OCI-LY3 (cell line): ENCODE results near the gene CYTIP.
"Not testable (repeated sequence)": the region's sequence is repeated elsewhere in the genome, so short reads cannot be mapped to it uniquely, and the experiment has no call there.

Source experiments
- H2AFZ ChIP-seq: fragments of 200-600, 300-600 bp; shearing (Covaris generic); 2 replicates; pipeline ENCODE4 v1.6.0; 2014; ENCODE audit warnings: antibody characterized with exemption, low read depth, low read length
- H3K27ac ChIP-seq: fragments of 200-600, 300-600 bp; sonication (generic); 2 replicates; pipeline ENCODE4 v1.5.1; 2014; ENCODE audit warnings: mild to moderate bottlenecking, low read length, moderate library complexity, mixed read lengths
- H3K27me3 ChIP-seq: fragments of 200-600, 300-600 bp; sonication (generic); 2 replicates; pipeline ENCODE4 v1.6.1; 2014; ENCODE audit warnings: low read depth, low read length, mixed read lengths
- H3K36me3 ChIP-seq: fragments of 200-600, 300-600 bp; sonication (generic); replicated peaks from 2 replicates; pipeline ENCODE3; 2014; ENCODE audit warnings: low read depth, low read length, mixed read lengths
- H3K4me1 ChIP-seq: fragments of 300-600, 200-600 bp; sonication (generic); 2 replicates; pipeline ENCODE4 v1.6.1; 2014; ENCODE audit warnings: low read length, mixed read lengths
- H3K4me2 ChIP-seq: fragments of 200-600, 300-600 bp; sonication (generic); 2 replicates; pipeline ENCODE4 v1.6.1; 2014; ENCODE audit warnings: low read length, mixed read lengths
- H3K4me3 ChIP-seq: fragments of 300-600, 200-600 bp; sonication (generic); 2 replicates; pipeline ENCODE4 v1.5.1; 2014; ENCODE audit warnings: antibody characterized with exemption, mild to moderate bottlenecking, low read length, moderate library complexity
- H3K79me2 ChIP-seq: fragments of 300-600, 200-600 bp; shearing (Covaris generic); 2 replicates; pipeline ENCODE4 v1.6.1; 2014; ENCODE audit warnings: mild to moderate bottlenecking, low read length, mixed read lengths
- H3K9ac ChIP-seq: fragments of 300-600, 200-600 bp; shearing (Covaris generic); 2 replicates; pipeline ENCODE4 v1.6.0; 2014; ENCODE audit warnings: mild to moderate bottlenecking, low read length, moderate library complexity
- H3K9me3 ChIP-seq: fragments of 200-600, 300-600 bp; shearing (Covaris generic); 2 replicates; pipeline ENCODE4 v1.6.1; 2014; ENCODE audit warnings: low read length, mixed read lengths; ENCODE audit not compliant: insufficient read depth
- H4K20me1 ChIP-seq: fragments of 200-600, 300-600 bp; sonication (generic); 2 replicates; pipeline ENCODE4 v1.6.1; 2016; ENCODE audit warnings: low read length, mixed read lengths; ENCODE audit not compliant: insufficient read depth
- EZH2phosphoT487 ChIP-seq: fragments of 200-600 bp; shearing (Covaris generic); IDR thresholded peaks from 2 replicates; pipeline ENCODE4 v1.6.1; 2018; ENCODE audit warnings: antibody characterized with exemption, mixed run types, low read depth
- TF ChIP-seq, protein P1 (sequence below): fragments of 200-600, 300-600 bp; sonication (generic); IDR thresholded peaks from 2 replicates; pipeline ENCODE4 v1.5.1; 2014; ENCODE audit warnings: antibody characterized with exemption, low read length, low read depth

The CYTIP gene

DNA sequence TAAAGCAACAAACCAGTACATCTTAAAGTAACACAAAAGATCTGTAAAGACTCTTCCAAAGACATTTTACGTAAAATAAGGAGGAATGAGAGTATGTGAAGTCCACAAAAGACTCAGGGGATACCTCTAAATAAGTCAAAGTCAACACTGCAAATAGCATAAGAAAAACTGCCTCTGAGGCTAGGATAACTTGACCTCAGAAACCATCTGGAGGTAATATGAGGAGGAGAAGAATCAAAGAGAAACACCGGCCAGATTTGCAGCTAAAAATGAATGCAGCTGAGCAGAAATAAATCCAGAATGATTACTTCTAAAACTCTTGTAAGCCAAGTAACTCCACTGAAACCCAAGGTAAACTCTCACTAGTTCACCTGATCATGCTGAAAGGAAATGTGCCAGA, 66.0 kb downstream of the CYTIP start:
- Histone ChIP-seq H3K79me2 (no peaks in the 10 kb centered on the region), H3K27me3 (no peaks in the 10 kb centered on the region), H3K36me3 (peaks cover 13% of the 10 kb centered on the region), H4K20me1 (no peaks in the 10 kb centered on the region), H3K4me1 (no peaks in the 10 kb centered on the region), H3K27ac (no peak overlapping the region), H3K9me3 (peaks cover 13% of the 10 kb centered on the region; the same call in 1 of the 2 replicates), H3K4me2 (no peak overlapping the region), H3K9ac (no peak overlapping the region), H3K4me3 (no peak overlapping the region), H2AFZ (no peak overlapping the region)
- TF ChIP-seq, protein P1, sequence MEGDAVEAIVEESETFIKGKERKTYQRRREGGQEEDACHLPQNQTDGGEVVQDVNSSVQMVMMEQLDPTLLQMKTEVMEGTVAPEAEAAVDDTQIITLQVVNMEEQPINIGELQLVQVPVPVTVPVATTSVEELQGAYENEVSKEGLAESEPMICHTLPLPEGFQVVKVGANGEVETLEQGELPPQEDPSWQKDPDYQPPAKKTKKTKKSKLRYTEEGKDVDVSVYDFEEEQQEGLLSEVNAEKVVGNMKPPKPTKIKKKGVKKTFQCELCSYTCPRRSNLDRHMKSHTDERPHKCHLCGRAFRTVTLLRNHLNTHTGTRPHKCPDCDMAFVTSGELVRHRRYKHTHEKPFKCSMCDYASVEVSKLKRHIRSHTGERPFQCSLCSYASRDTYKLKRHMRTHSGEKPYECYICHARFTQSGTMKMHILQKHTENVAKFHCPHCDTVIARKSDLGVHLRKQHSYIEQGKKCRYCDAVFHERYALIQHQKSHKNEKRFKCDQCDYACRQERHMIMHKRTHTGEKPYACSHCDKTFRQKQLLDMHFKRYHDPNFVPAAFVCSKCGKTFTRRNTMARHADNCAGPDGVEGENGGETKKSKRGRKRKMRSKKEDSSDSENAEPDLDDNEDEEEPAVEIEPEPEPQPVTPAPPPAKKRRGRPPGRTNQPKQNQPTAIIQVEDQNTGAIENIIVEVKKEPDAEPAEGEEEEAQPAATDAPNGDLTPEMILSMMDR: no peak
- TF ChIP-seq EZH2phosphoT487: no peak

DNA sequence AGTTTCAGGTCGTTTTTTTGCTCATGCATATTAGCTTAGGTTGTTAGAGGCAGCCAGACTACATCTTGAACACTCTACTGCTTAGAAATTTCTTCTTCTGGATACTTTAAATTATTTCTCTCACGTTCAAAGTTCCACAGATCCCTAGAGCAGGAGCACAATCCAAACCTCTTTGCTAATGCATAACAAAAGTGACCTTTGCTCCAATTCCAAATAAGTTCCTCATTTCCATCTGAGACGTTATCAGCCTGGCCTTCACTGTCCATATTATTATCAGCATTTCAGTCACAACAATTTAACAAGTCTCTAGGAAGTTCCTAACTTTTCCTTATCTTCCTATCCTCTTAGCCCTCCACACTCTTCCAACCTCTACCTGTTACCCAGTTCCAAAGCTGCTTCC, 67.8 kb downstream of the CYTIP start:
- H3K9me3 ChIP-seq: peaks cover 13% of the 10 kb centered on the region; the same call in 1 of the 2 replicates
- H3K27me3 ChIP-seq: no peaks in the 10 kb centered on the region
- H3K4me3 ChIP-seq: no peak overlapping the region
- no peaks in the 10 kb centered on the region for H3K79me2 ChIP-seq
- H4K20me1 ChIP-seq: no peaks in the 10 kb centered on the region
- TF ChIP-seq EZH2phosphoT487: no peak
- H3K36me3 ChIP-seq: peaks cover 13% of the 10 kb centered on the region
- no peak overlapping the region for H3K4me2 ChIP-seq
- H2AFZ ChIP-seq: no peak overlapping the region
- H3K9ac ChIP-seq: no peak overlapping the region
- no peak overlapping the region for H3K27ac ChIP-seq
- H3K4me1 ChIP-seq: no peaks in the 10 kb centered on the region

DNA sequence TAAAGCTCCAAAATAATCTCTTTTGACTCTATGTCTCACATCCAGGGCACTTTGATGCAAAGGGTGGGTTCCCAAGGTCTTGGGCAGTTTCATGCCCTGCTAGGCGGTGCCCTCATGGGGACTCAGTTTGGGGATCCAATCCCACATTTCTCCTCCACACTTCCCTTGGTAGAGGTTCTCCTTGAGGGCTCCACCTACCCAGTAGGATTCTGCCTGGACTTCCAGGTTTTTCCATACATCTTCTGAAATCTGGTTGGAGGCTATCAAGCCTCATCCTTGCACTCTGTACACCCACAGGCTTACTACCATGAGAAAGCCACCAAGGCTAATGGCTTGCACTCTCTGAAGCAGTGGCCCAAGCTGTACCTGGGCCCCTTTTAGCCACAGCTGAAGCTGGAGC, 68.5 kb downstream of the CYTIP start:
- Histone ChIP-seq H3K9ac (no peak overlapping the region), H3K4me3 (no peak overlapping the region), H4K20me1 (no peaks in the 10 kb centered on the region), H3K9me3 (peaks cover 13% of the 10 kb centered on the region; the same call in 1 of the 2 replicates), H2AFZ (no peak overlapping the region), H3K27ac (no peak overlapping the region), H3K4me1 (no peaks in the 10 kb centered on the region), H3K27me3 (no peaks in the 10 kb centered on the region), H3K79me2 (no peaks in the 10 kb centered on the region), H3K4me2 (no peak overlapping the region), H3K36me3 (peaks cover 13% of the 10 kb centered on the region)
- no peak for TF ChIP-seq EZH2phosphoT487
- TF ChIP-seq, protein P1: no peak

DNA sequence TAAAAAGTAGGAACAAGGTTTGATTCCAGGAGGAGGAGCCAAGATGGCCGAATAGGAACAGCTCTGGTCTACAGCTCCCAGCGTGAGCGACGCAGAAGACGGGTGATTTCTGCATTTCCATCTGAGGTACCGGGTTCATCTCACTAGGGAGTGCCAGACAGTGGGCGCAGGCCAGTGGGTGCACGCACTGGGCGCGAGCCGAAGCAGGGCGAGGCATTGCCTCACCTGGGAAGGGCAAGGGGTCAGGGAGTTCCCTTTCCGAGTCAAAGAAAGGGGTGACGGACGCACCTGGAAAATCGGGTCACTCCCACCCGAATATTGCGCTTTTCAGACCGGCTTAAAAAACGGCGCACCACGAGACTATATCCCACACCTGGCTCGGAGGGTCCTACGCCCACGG, 75.4 kb downstream of the CYTIP start:
- H3K4me3 ChIP-seq, H4K20me1 ChIP-seq, H3K27me3 ChIP-seq, H2AFZ ChIP-seq, H3K36me3 ChIP-seq, H3K27ac ChIP-seq, H3K4me1 ChIP-seq, H3K9me3 ChIP-seq, H3K79me2 ChIP-seq, H3K9ac ChIP-seq, H3K4me2 ChIP-seq: not testable (repeated sequence)

DNA sequence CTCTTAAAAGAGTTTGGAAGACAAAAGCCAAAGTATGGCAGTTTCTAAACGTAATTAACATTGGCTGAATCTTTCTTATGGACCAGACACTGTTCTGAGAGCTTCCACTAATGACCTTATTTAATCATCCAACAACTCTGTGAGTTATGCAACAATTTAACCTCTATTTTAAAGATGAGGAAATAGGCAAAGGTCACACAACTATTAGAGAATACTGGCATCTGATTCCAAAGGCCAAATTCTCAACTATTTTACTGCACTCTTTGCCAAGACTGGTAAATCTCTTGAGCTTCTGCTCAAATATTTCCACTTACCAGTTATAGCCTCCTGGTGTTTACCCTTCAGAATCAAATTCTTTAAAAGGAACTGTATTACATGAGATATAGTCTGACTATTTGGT, 76.2 kb downstream of the CYTIP start:
- Histone ChIP-seq H2AFZ (no peak overlapping the region), H3K27me3 (no peaks in the 10 kb centered on the region), H3K27ac (no peak overlapping the region), H3K36me3 (peaks cover 6% of the 10 kb centered on the region), H3K79me2 (no peaks in the 10 kb centered on the region), H3K4me1 (peaks cover 12% of the 10 kb centered on the region; the same call in 1 of the 2 replicates), H3K9me3 (no peaks in the 10 kb centered on the region), H3K9ac (no peak overlapping the region), H3K4me2 (no peak overlapping the region), H4K20me1 (no peaks in the 10 kb centered on the region), H3K4me3 (no peak overlapping the region)
- no peak for TF ChIP-seq EZH2phosphoT487
- TF ChIP-seq, protein P1: no peak
